Keratinocyte (primary cell): Measurements from ENCODE around the gene DLG2.

Source experiments
- EZH2 ChIP-seq: IDR thresholded peaks from one replicate; pipeline ENCODE4 v1.6.1; 2012; ENCODE audit warnings: inconsistent platforms, mild to moderate bottlenecking, low read length, moderate library complexity
- TF ChIP-seq, protein P1 (sequence below), 3 experiments: IDR thresholded peaks in 1 of 3; conservative IDR thresholded peaks in 1 of 3; optimal IDR thresholded peaks in 1 of 3; 2 replicates in 2 of 3; 3 replicates in 1 of 3; pipeline versions ENCODE3 to v1.5.1; 2011; ENCODE audit warnings: low read length in 3 of 3, mild to moderate bottlenecking in 3 of 3, moderate library complexity in 2 of 3, control low read depth in 1 of 3, inconsistent platforms in 1 of 3; ENCODE audit not compliant: insufficient read depth in 2 of 3; ENCODE audit errors: extremely low read depth in 1 of 3

DNA sequence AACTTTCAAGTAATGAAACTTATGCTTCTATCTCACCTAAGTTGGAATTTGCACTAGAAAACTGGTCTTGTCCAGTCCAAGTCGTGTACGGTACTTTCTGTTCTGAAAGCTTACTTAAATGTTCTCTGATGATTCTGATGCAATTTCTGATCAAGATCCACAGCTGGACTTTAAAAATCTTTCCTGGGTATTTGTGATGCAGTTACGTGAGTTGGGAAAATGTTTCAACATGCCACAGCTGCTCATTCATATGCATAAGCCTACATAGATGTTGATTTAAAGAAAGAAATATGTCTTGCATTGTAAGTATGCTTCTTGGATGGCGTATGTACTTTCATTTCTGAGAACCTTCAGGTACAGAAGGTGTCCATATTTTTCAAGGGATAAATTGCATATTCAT, 1847.3 kb downstream of the DLG2 start:
- TF ChIP-seq, protein P1, sequence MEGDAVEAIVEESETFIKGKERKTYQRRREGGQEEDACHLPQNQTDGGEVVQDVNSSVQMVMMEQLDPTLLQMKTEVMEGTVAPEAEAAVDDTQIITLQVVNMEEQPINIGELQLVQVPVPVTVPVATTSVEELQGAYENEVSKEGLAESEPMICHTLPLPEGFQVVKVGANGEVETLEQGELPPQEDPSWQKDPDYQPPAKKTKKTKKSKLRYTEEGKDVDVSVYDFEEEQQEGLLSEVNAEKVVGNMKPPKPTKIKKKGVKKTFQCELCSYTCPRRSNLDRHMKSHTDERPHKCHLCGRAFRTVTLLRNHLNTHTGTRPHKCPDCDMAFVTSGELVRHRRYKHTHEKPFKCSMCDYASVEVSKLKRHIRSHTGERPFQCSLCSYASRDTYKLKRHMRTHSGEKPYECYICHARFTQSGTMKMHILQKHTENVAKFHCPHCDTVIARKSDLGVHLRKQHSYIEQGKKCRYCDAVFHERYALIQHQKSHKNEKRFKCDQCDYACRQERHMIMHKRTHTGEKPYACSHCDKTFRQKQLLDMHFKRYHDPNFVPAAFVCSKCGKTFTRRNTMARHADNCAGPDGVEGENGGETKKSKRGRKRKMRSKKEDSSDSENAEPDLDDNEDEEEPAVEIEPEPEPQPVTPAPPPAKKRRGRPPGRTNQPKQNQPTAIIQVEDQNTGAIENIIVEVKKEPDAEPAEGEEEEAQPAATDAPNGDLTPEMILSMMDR (optimal IDR thresholded peaks at IDR 0.05 in 1 of 3, IDR thresholded peaks at IDR 0.05 in 1 of 3, conservative IDR thresholded peaks at IDR 0.05 in 1 of 3; ENCODE audit: extremely low read depth in 1 of 3, insufficient read depth in 2 of 3, low read length in 3 of 3) = no peak
- no peak for TF ChIP-seq EZH2
